GM12878 (cell line): ENCODE results near the gene MICAL3. TPM values are rescaled to one million over a fixed set of nuclear protein-coding genes. Genes with fewer than 3 reads are reported as not detected.

Experiments
- ATAC-seq: fragments of 200-7000 bp; cut with Tn5 transposase; 3 replicates; pipeline ENCODE4 v1.9.1; 2020; ENCODE audit warnings: mild to moderate bottlenecking, moderate library complexity
- BruUV-seq: library from RNA; stranded (reverse); fragments of 400-500 nt; replicated peaks from 2 replicates; lab custom pipeline; 2021; lab: Mats Ljungman, UMichigan
- CTCF ChIA-PET: fragments of 300-600 bp; sonication (Branson Sonifier 250); formaldehyde crosslinking; extraction: SDS; loops from one replicate; lab custom pipeline; 2021; ENCODE audit warnings: inconsistent platforms; lab: Yijun Ruan, JAX
- POLR2A ChIA-PET: fragments of 350-600 bp; formaldehyde crosslinking; extraction: SDS; loops from one replicate; lab custom pipeline; 2021; ENCODE audit warnings: inconsistent platforms; lab: Charles Lee
- RAD21 ChIA-PET: fragments of 300-600 bp; sonication (Branson Sonifier 250); formaldehyde crosslinking; loops from one replicate; lab custom pipeline; 2023; ENCODE audit warnings: antibody characterized with exemption; ENCODE audit not compliant: unreplicated experiment; lab: Charles Lee
- SMC1A ChIA-PET: fragments of 300-600 bp; sonication (Branson Sonifier 250); formaldehyde crosslinking; loops from one replicate; lab custom pipeline; 2023; ENCODE audit not compliant: unreplicated experiment, uncharacterized antibody; lab: Charles Lee
- DNase-seq: peaks from one replicate; pipeline ENCODE4 v3.0.0-alpha.2; 2011; ENCODE audit warnings: low read depth, low spot score
- FAIRE-seq: peaks from 3 replicates; lab custom pipeline; 2011; peaks lifted over from hg19 to GRCh38; lab: Jason Lieb, UNC
- H2AFZ ChIP-seq: 2 replicates; pipeline ENCODE4 v1.6.0; 2011; ENCODE audit warnings: low read depth, low read length, control low read depth; ENCODE audit not compliant: control insufficient read depth
- H3K27ac ChIP-seq: 2 replicates; pipeline ENCODE4 v1.5.1; 2011; ENCODE audit warnings: control low read depth; ENCODE audit not compliant: control insufficient read depth, insufficient read depth
- H3K27me3 ChIP-seq, 2 experiments: replicated peaks in 1 of 2; 2 replicates each; pipeline versions ENCODE4 v1.6.0 to v1.6.1; 2011; ENCODE audit warnings: low read length in 1 of 2; ENCODE audit not compliant: control insufficient read depth in 2 of 2, insufficient read depth in 2 of 2
- H3K36me3 ChIP-seq, 2 experiments: 2 replicates each; pipeline ENCODE4 v1.5.1; 2011; ENCODE audit warnings: low read length in 1 of 2; ENCODE audit not compliant: control insufficient read depth in 2 of 2, insufficient read depth in 2 of 2
- H3K4me1 ChIP-seq: 2 replicates; pipeline ENCODE4 v1.6.1; 2011; ENCODE audit warnings: mild to moderate bottlenecking, low read length, moderate library complexity, mixed read lengths; ENCODE audit not compliant: control insufficient read depth, insufficient read depth
- H3K4me2 ChIP-seq: 2 replicates; pipeline ENCODE4 v1.6.0; 2011; ENCODE audit warnings: control low read depth; ENCODE audit not compliant: control insufficient read depth, insufficient read depth
- H3K4me3 ChIP-seq: fragments of 200-600 bp; sonication (generic); 2 replicates; pipeline ENCODE4 v1.5.1; 2016
- H3K79me2 ChIP-seq: 2 replicates; pipeline ENCODE4 v1.6.0; 2011; ENCODE audit warnings: low read length; ENCODE audit not compliant: control insufficient read depth, insufficient read depth
- H3K9ac ChIP-seq: 2 replicates; pipeline ENCODE4 v1.8.0; 2011; ENCODE audit warnings: low read length, control low read depth, mixed read lengths; ENCODE audit not compliant: control insufficient read depth, insufficient read depth
- H3K9me3 ChIP-seq: replicated peaks from 3 replicates; pipeline ENCODE4 v1.5.1; 2011; ENCODE audit warnings: mild to moderate bottlenecking, low read length; ENCODE audit not compliant: control insufficient read depth, insufficient read depth
- H4K20me1 ChIP-seq: 2 replicates; pipeline ENCODE4 v1.6.0; 2011; ENCODE audit not compliant: control insufficient read depth, insufficient read depth
- ATF2 ChIP-seq: IDR thresholded peaks from 2 replicates; pipeline ENCODE4 v1.6.1; 2012; ENCODE audit warnings: low read length, inconsistent platforms
- ATF7 ChIP-seq: fragments of 450-650 bp; IDR thresholded peaks from 2 replicates; pipeline ENCODE4 v1.6.1; 2016; ENCODE audit warnings: low read depth, mild to moderate bottlenecking
- DPF2 ChIP-seq: fragments of 450-650 bp; IDR thresholded peaks from 2 replicates; pipeline ENCODE4 v1.6.1; 2017; ENCODE audit warnings: mild to moderate bottlenecking
- E2F8 ChIP-seq: fragments of 450-650 bp; IDR thresholded peaks from 2 replicates; pipeline ENCODE4 v1.6.1; 2018; ENCODE audit warnings: mild to moderate bottlenecking, low read depth, moderate library complexity; ENCODE audit not compliant: partially characterized antibody
- FOXK2 ChIP-seq: fragments of 450-650 bp; IDR thresholded peaks from 2 replicates; pipeline ENCODE4 v1.6.1; 2017; ENCODE audit warnings: mild to moderate bottlenecking, moderate library complexity
- FOXM1 ChIP-seq: IDR thresholded peaks from 2 replicates; pipeline ENCODE4 v1.6.1; 2012; ENCODE audit warnings: low read depth, mild to moderate bottlenecking, inconsistent platforms, low read length, moderate library complexity
- IKZF1 ChIP-seq: fragments of 450-650 bp; conservative IDR thresholded peaks from 2 replicates; pipeline ENCODE4 v1.6.1; 2017; ENCODE audit warnings: antibody characterized with exemption, mild to moderate bottlenecking
- MEF2A ChIP-seq: IDR thresholded peaks from 2 replicates; pipeline ENCODE4 v1.6.1; 2011; ENCODE audit warnings: low read depth, mild to moderate bottlenecking, low read length, moderate library complexity; ENCODE audit not compliant: insufficient read depth
- MEF2B ChIP-seq: fragments of 450-650 bp; IDR thresholded peaks from 2 replicates; pipeline ENCODE4 v1.6.1; 2018; ENCODE audit warnings: mild to moderate bottlenecking, moderate library complexity; ENCODE audit not compliant: partially characterized antibody, poor library complexity, severe bottlenecking
- POLR2AphosphoS5 ChIP-seq: IDR thresholded peaks from 2 replicates; pipeline ENCODE4 v1.6.1; 2011; ENCODE audit warnings: mild to moderate bottlenecking, low read length, inconsistent platforms
- SMARCA5 ChIP-seq: fragments of 450-650 bp; IDR thresholded peaks from 2 replicates; pipeline ENCODE4 v1.6.1; 2017; ENCODE audit warnings: mild to moderate bottlenecking
- ZNF384 ChIP-seq: IDR thresholded peaks from 2 replicates; pipeline ENCODE4 v1.6.1; 2012; ENCODE audit warnings: low read depth, mild to moderate bottlenecking, low read length, improper control_type of control experiment, borderline replicate concordance
- WGBS: methylation state at CpG from one replicate; pipeline ENCODE4 v1.1.6; 2016; ENCODE audit warnings: low lambda C conversion rate; ENCODE audit not compliant: insufficient replicate concordance, insufficient coverage; ENCODE audit errors: missing lambda C conversion rate; 5-methylcytosine and 5-hydroxymethylcytosine counted together
- in situ Hi-C: fragments of 300-500 bp; cut with MboI; formaldehyde crosslinking; loops from 9 replicates; pipeline ENCODE4 v1.14.3; 2018; ENCODE audit warnings: mixed read lengths
- intact Hi-C: fragments of 100-400 bp; cut with micrococcal nuclease; formaldehyde crosslinking; loops from one replicate; pipeline ENCODE4 v1.14.2; 2022; ENCODE audit not compliant: unreplicated experiment
- polyA plus RNA-seq, 11 experiments: library from polyadenylated mRNA; depleted of rRNA in 4 of 11; unstranded in 6 of 11; stranded (reverse) in 5 of 11; fragments of >200 nt; fragmentation: Nextera tagmentation in 4 of 11; fragmentation: Illumina TruSeq in 1 of 11; extraction: Ambion mirVana in 4 of 11; extraction: Trizol in 1 of 11; gene quantifications; 1 replicate in 1 of 11; 2 replicates in 10 of 11; pipeline versions ENCODE4 v1.2.1 to v1.2.3, GENCODE V29; 2011 to 2016; ENCODE audit warnings: inconsistent platforms in 2 of 11, missing spikeins in 2 of 11, low read depth in 1 of 11
- total RNA-seq, 4 experiments: library from RNA; depleted of rRNA in 3 of 4; stranded (reverse); fragments of >200 nt in 3 of 4; fragmentation: Illumina TruSeq in 1 of 4; extraction: Trizol in 1 of 4; gene quantifications; 2 replicates each; pipeline versions ENCODE4 v1.2.1 to v1.2.3, GENCODE V29; 2013 to 2021
- TF ChIP-seq, protein P1 (sequence below): fragments of 450-650 bp; IDR thresholded peaks from 2 replicates; pipeline ENCODE4 v1.6.1; 2017; ENCODE audit warnings: mild to moderate bottlenecking, moderate library complexity
- TF ChIP-seq, protein P2 (sequence below): fragments of 450-650 bp; IDR thresholded peaks from 2 replicates; pipeline ENCODE4 v1.6.1; 2016; ENCODE audit warnings: mild to moderate bottlenecking

Gene MICAL3
- total and polyA plus RNA-seq, 10 of the 15 experiments (the other 5 are each of a cell fraction or from before 2014, with no cell fraction given), result 2.6 to 92.2 (median 24.0) TPM

GRCh38 chr22:18056161-18056666, 31.9 kb upstream of the MICAL3 start:
- in situ Hi-C loops (no loop called here), intact Hi-C loops (no loop called here)
- ChIA-PET POLR2A (interaction anchor here (0.9 to 4.2 kb wide), 10 partner anchors 10 to 91 kb away, joined by 3 to 27 read pairs (median 5); partner anchors contain the start of gene PEX26), SMC1A (interaction anchor here (0.9 to 6.2 kb wide), 16 partner anchors 12 to 289 kb away, joined by 3 to 86 read pairs (median 8); partner anchors contain the start of genes MICAL3 and PEX26), RAD21 (interaction anchor here (0.6 to 5.2 kb wide), 16 partner anchors 9 to 224 kb away, joined by 3 to 78 read pairs (median 6); partner anchors contain the start of gene PEX26), CTCF (interaction anchor here (0.9 to 7.6 kb wide), 11 partner anchors 9 to 260 kb away, joined by 3 to 75 read pairs (median 4); partner anchors contain the start of genes MICAL3 and PEX26)
- Histone ChIP-seq H4K20me1 (no peaks in the 10 kb centered on the region), H3K27ac (peak overlapping the region; percentile 49), H3K36me3 (no peaks in the 10 kb centered on the region), H3K9ac (no peak overlapping the region; the same call in 1 of the 2 replicates), H3K27me3 (no peaks in the 10 kb centered on the region), H2AFZ (peak overlapping the region; percentile 41; the same call in 1 of the 2 replicates), H3K4me3 (no peak overlapping the region), H3K9me3 (no peaks in the 10 kb centered on the region), H3K79me2 (no peaks in the 10 kb centered on the region), H3K4me2 (peak overlapping the region; percentile 70), H3K4me1 (peaks cover 30% of the 10 kb centered on the region)
- BruUV-seq, result no TSS peak
- no peak for DNase-seq
- FAIRE-seq, result no peak
- 24% methylated on average over 4 of the region's 4 CpGs for WGBS
- ATAC-seq, result peak; percentile 53
- TF ChIP-seq E2F8 (no peak), ATF7 (peak; percentile 80), FOXM1 (no peak), POLR2AphosphoS5 (no peak), ATF2 (peak; percentile 54; the same call in 1 of the 2 replicates), FOXK2 (peak; percentile 84), SMARCA5 (no peak), MEF2B (no peak), MEF2A (peak; percentile 57; the same call in 1 of the 2 replicates), IKZF1 (no peak), ZNF384 (peak; percentile 54; the same call in 1 of the 2 replicates), DPF2 (no peak)
- TF ChIP-seq, protein P1, sequence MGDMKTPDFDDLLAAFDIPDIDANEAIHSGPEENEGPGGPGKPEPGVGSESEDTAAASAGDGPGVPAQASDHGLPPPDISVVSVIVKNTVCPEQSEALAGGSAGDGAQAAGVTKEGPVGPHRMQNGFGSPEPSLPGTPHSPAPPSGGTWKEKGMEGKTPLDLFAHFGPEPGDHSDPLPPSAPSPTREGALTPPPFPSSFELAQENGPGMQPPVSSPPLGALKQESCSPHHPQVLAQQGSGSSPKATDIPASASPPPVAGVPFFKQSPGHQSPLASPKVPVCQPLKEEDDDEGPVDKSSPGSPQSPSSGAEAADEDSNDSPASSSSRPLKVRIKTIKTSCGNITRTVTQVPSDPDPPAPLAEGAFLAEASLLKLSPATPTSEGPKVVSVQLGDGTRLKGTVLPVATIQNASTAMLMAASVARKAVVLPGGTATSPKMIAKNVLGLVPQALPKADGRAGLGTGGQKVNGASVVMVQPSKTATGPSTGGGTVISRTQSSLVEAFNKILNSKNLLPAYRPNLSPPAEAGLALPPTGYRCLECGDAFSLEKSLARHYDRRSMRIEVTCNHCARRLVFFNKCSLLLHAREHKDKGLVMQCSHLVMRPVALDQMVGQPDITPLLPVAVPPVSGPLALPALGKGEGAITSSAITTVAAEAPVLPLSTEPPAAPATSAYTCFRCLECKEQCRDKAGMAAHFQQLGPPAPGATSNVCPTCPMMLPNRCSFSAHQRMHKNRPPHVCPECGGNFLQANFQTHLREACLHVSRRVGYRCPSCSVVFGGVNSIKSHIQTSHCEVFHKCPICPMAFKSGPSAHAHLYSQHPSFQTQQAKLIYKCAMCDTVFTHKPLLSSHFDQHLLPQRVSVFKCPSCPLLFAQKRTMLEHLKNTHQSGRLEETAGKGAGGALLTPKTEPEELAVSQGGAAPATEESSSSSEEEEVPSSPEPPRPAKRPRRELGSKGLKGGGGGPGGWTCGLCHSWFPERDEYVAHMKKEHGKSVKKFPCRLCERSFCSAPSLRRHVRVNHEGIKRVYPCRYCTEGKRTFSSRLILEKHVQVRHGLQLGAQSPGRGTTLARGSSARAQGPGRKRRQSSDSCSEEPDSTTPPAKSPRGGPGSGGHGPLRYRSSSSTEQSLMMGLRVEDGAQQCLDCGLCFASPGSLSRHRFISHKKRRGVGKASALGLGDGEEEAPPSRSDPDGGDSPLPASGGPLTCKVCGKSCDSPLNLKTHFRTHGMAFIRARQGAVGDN, result peak; percentile 24; the same call in 1 of the 2 replicates
- TF ChIP-seq, protein P2, sequence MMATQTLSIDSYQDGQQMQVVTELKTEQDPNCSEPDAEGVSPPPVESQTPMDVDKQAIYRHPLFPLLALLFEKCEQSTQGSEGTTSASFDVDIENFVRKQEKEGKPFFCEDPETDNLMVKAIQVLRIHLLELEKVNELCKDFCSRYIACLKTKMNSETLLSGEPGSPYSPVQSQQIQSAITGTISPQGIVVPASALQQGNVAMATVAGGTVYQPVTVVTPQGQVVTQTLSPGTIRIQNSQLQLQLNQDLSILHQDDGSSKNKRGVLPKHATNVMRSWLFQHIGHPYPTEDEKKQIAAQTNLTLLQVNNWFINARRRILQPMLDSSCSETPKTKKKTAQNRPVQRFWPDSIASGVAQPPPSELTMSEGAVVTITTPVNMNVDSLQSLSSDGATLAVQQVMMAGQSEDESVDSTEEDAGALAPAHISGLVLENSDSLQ, result peak; percentile 13; the same call in 1 of the 2 replicates
